Psoas muscle (tissue), 8 donors: ENCODE results near the gene PASK. TPM values are rescaled to one million over a fixed set of nuclear protein-coding genes. Genes with fewer than 3 reads are reported as not detected.

ENCODE experiments used
- ATAC-seq, 4 donors: fragments of 200-7000 bp; cut with Tn5 transposase; one replicate each; pipeline ENCODE4 v1.9.1; 2020; ENCODE audit warnings: moderate library complexity in 3 of 4, mild to moderate bottlenecking in 2 of 4
- DNase-seq, 2 donors: peaks; one replicate each; pipeline ENCODE4 v3.0.0-alpha.2; 2020
- H3K27ac ChIP-seq: fragments of 200-600 bp; one replicate; pipeline ENCODE4 v1.8.0; 2022
- H3K27me3 ChIP-seq, 3 donors: fragments of 200-600 bp in 1 of 3; one replicate each; pipeline versions ENCODE4 v1.6.1 to v1.8.0; 2013 to 2022; ENCODE audit warnings: low read length in 2 of 3, mild to moderate bottlenecking in 2 of 3, moderate library complexity in 1 of 3; ENCODE audit not compliant: insufficient read depth in 3 of 3
- H3K36me3 ChIP-seq, 2 donors: fragments of 200-600 bp in 1 of 2; one replicate each; pipeline versions ENCODE4 v1.6.1 to v1.8.0; 2013 to 2022; ENCODE audit warnings: low read depth in 1 of 2, mild to moderate bottlenecking in 1 of 2, moderate library complexity in 1 of 2; ENCODE audit not compliant: insufficient read depth in 1 of 2
- H3K4me1 ChIP-seq: fragments of 200-600 bp; one replicate; pipeline ENCODE4 v1.8.0; 2022
- H3K4me3 ChIP-seq: fragments of 200-600 bp; one replicate; pipeline ENCODE4 v1.8.0; 2022; ENCODE audit warnings: mild to moderate bottlenecking
- H3K9me3 ChIP-seq: fragments of 200-600 bp; one replicate; pipeline ENCODE4 v1.8.0; 2022
- CTCF ChIP-seq: fragments of 200-600 bp; IDR thresholded peaks from one replicate; pipeline ENCODE4 v1.8.0; 2022; ENCODE audit warnings: antibody characterized with exemption
- WGBS, 3 donors: extraction: QIAGEN DNeasy Blood & Tissue Kit; methylation state at CpG; one replicate each; pipeline versions ENCODE4 v1.1.6 to v1.1.7; 2013; 5-methylcytosine and 5-hydroxymethylcytosine counted together
- intact Hi-C, 2 donors: fragments of 100-400 bp; cut with DNase I; formaldehyde crosslinking; loops; one replicate each; pipeline versions ENCODE4 v1.11.0 to v1.14.2; 2022
- polyA plus RNA-seq, 3 donors: library from polyadenylated mRNA; stranded (reverse); fragments of 200-250 nt; gene quantifications; one replicate each; pipeline ENCODE4 v1.2.3, GENCODE V29; 2013
- total RNA-seq, 4 donors: library from RNA; stranded (reverse); fragmentation: NEBNext Ultra II Directional in 2 of 4; extraction: Animal tissue kit (Norgen Biotek cat#: 25700) in 2 of 4; gene quantifications; one replicate each; pipeline versions ENCODE4 v1.2.1 to v1.2.4, GENCODE V29; 2021 to 2023
- donor health status: healthy with polysubstance abuse.
- donor health status: DM: no; HTN: no; CAD: no; lungs with moderate emphysema.
- donor health status: Bipolar disorder and iron deficiency.
- donor health status: healthy.
- donor health status: DM: yes; HTN: yes; CAD: no.
- donor health status: DM: no; HTN: no; CAD: no.
- donor health status: DM: no; HTN: no; CAD: no.
- donor health status: DM: yes; HTN: yes; CAD: no.

Gene PASK
- total and polyA plus RNA-seq, 7 donors, result 0.41 to 1.9 (median 0.95) TPM

GRCh38 chr2:241157841-241158545 is 8.7 kb upstream of the PASK start:
- 91 to 95% (median 94%) methylated on average over 9 of the region's 9 CpGs for WGBS, 3 donors
- intact Hi-C loops, result no loop called here
- Histone ChIP-seq H3K27me3 (no peaks in the 10 kb centered on the region), H3K4me3 (no peak overlapping the region), H3K9me3 (no peaks in the 10 kb centered on the region), H3K27ac (no peak overlapping the region), H3K4me1 (peaks cover 10% of the 10 kb centered on the region), H3K36me3 (peaks cover 4 to 63% of the 10 kb centered on the region in 2 donors)
- no peak for DNase-seq
- no peak for TF ChIP-seq CTCF
- ATAC-seq, result no peak

- Histone ChIP-seq H3K4me3 (no peak overlapping the region), H3K27ac (no peak overlapping the region), H3K27me3 (no peaks in the 10 kb centered on the region), H3K36me3 (peaks cover 4 to 63% of the 10 kb centered on the region in 2 donors), H3K9me3 (no peaks in the 10 kb centered on the region), H3K4me1 (peaks cover under 1% of the 10 kb centered on the region)
- no peak for TF ChIP-seq CTCF
- intact Hi-C loops, result no loop called here
- no peak for DNase-seq
- ATAC-seq, result no peak
- 66 to 69% (median 68%) methylated on average over 5 of the region's 5 CpGs for WGBS, 3 donors
These were observed 7.7 kb upstream of the PASK start for GRCh38 chr2:241156971-241157441.

- Histone ChIP-seq H3K9me3 (no peaks in the 10 kb centered on the region), H3K36me3 (peaks cover 4 to 63% of the 10 kb centered on the region in 2 donors), H3K27ac (no peak overlapping the region), H3K4me3 (no peak overlapping the region), H3K27me3 (no peaks in the 10 kb centered on the region), H3K4me1 (peaks cover 8% of the 10 kb centered on the region)
- DNase-seq (no peak), ATAC-seq (no peak)
- 60 to 68% (median 64%) methylated on average over 1 of the region's 1 CpG for WGBS, 3 donors
- TF ChIP-seq CTCF, result no peak
- intact Hi-C loops, result no loop called here
These were observed 6.7 kb upstream of the PASK start for GRCh38 chr2:241155936-241156335.

GRCh38 chr2:241154915-241155314 is 5.6 kb upstream of the PASK start:
- H3K27ac ChIP-seq, result no peak overlapping the region
- TF ChIP-seq CTCF, result no peak
- no peaks in the 10 kb centered on the region for H3K27me3 ChIP-seq
- no peak overlapping the region for H3K4me3 ChIP-seq
- whole genome bisulfite sequencing, 3 donors, result 93 to 97% (median 95%) methylated on average over 4 of the region's 4 CpGs
- intact Hi-C loops, result loop anchor here in 1 of 2 donors (5.0 kb wide), 1 partner anchor 53 kb away; the partner anchor contains the start of gene MTERF4
- H3K9me3 ChIP-seq, result no peaks in the 10 kb centered on the region
- H3K4me1 ChIP-seq, result peaks cover 9% of the 10 kb centered on the region
- ATAC-seq (peak in 1 of 4 donors; percentile 25), DNase-seq (no peak)
- H3K36me3 ChIP-seq, result peaks cover 4 to 57% of the 10 kb centered on the region in 2 donors
